Measurements from ENCODE around the gene LMTK2. TPM values are rescaled to one million over a fixed set of nuclear protein-coding genes. Genes with fewer than 3 reads are reported as not detected.

LMTK2 gene
- total RNA-seq, 8 experiments from 2014 or later = 4.3 to 16.8 (median 13.1) TPM

GRCh38 chr7:98227939-98228338 lies 121.3 kb downstream of the LMTK2 start:
- no peak overlapping the region for H3K4me3 ChIP-seq
- H3K27ac ChIP-seq = no peak overlapping the region
- H3K4me1 ChIP-seq (replicated peaks in 1 of 2) = no peaks in the 10 kb centered on the region
- 73 to 93% (median 80%) methylated on average over 1 to 5 of the region's 18 CpGs; no CpG with 5 or more reads in 5 of the 10 experiments for WGBS, 10 experiments
- no peak for ATAC-seq (replicated peaks in 6 of 8)
- in situ Hi-C loops (cut with MboI; ENCODE audit: low pct_unique_long_range_greater_than_20kb in 2 of 9, low sequenced_read_pairs in 9 of 9, unreplicated experiment in 9 of 9) = no loop called here

- no peak overlapping the region for H3K4me3 ChIP-seq
- 95 to 100% methylated on average over 1 to 4 of the region's 16 CpGs; no CpG with 5 or more reads in 8 of the 10 experiments for WGBS, 10 experiments
- no peak overlapping the region for H3K27ac ChIP-seq
- ATAC-seq (replicated peaks in 6 of 8) = no peak
- H3K4me1 ChIP-seq (replicated peaks in 1 of 2) = no peaks in the 10 kb centered on the region
- in situ Hi-C loops (cut with MboI; ENCODE audit: low pct_unique_long_range_greater_than_20kb in 2 of 9, low sequenced_read_pairs in 9 of 9, unreplicated experiment in 9 of 9) = no loop called here
Observed at GRCh38 chr7:98228801-98229200, 122.1 kb downstream of the LMTK2 start.

GRCh38 chr7:98229441-98229840 lies 122.8 kb downstream of the LMTK2 start:
- Histone ChIP-seq H3K4me3 (no peak overlapping the region), H3K4me1 (replicated peaks in 1 of 2) (no peaks in the 10 kb centered on the region), H3K27ac (no peak overlapping the region)
- in situ Hi-C loops (cut with MboI; ENCODE audit: low pct_unique_long_range_greater_than_20kb in 2 of 9, low sequenced_read_pairs in 9 of 9, unreplicated experiment in 9 of 9) = no loop called here
- ATAC-seq (replicated peaks in 6 of 8) = no peak
- 74 to 95% methylated on average over 4 to 6 of the region's 11 CpGs; no CpG with 5 or more reads in 8 of the 10 experiments for WGBS, 10 experiments

GRCh38 chr7:98229991-98230745 lies 123.5 kb downstream of the LMTK2 start:
- WGBS, 10 experiments = 85 to 100% (median 95%) methylated on average over 3 to 4 of the region's 17 CpGs; no CpG with 5 or more reads in 7 of the 10 experiments
- no peak for ATAC-seq (replicated peaks in 6 of 8)
- in situ Hi-C loops (cut with MboI; ENCODE audit: low pct_unique_long_range_greater_than_20kb in 2 of 9, low sequenced_read_pairs in 9 of 9, unreplicated experiment in 9 of 9) = no loop called here
- Histone ChIP-seq H3K4me3 (no peak overlapping the region), H3K4me1 (replicated peaks in 1 of 2) (no peaks in the 10 kb centered on the region), H3K27ac (no peak overlapping the region)

- WGBS, 10 experiments = 90% methylated on average over 2 of the region's 30 CpGs; no CpG with 5 or more reads in 9 of the 10 experiments
- no peak for ATAC-seq (replicated peaks in 6 of 8)
Observed at GRCh38 chr7:98230746-98231471, 124.2 kb downstream of the LMTK2 start.

GRCh38 chr7:98231493-98232262 lies 125.0 kb downstream of the LMTK2 start:
- in situ Hi-C loops (cut with MboI; ENCODE audit: low pct_unique_long_range_greater_than_20kb in 2 of 9, low sequenced_read_pairs in 9 of 9, unreplicated experiment in 9 of 9) = no loop called here
- WGBS, 10 experiments = 90 to 93% methylated on average over 3 to 5 of the region's 25 CpGs; no CpG with 5 or more reads in 8 of the 10 experiments
- no peak overlapping the region for H3K4me3 ChIP-seq
- ATAC-seq (replicated peaks in 6 of 8) = no peak
- H3K27ac ChIP-seq = no peak overlapping the region
- H3K4me1 ChIP-seq (replicated peaks in 1 of 2) = no peaks in the 10 kb centered on the region

More at GRCh38 chr7:98230746-98231471, 124.2 kb downstream of the LMTK2 start:
- in situ Hi-C loops (cut with MboI; ENCODE audit: low pct_unique_long_range_greater_than_20kb in 2 of 9, low sequenced_read_pairs in 9 of 9, unreplicated experiment in 9 of 9) = no loop called here
- Histone ChIP-seq H3K4me3 (no peak overlapping the region), H3K4me1 (replicated peaks in 1 of 2) (no peaks in the 10 kb centered on the region), H3K27ac (no peak overlapping the region)

- no peak for ATAC-seq (replicated peaks in 6 of 8)
- H3K4me3 ChIP-seq = no peak overlapping the region
- WGBS, 10 experiments = 100% methylated on average over 2 of the region's 8 CpGs; no CpG with 5 or more reads in 9 of the 10 experiments
- in situ Hi-C loops (cut with MboI; ENCODE audit: low pct_unique_long_range_greater_than_20kb in 2 of 9, low sequenced_read_pairs in 9 of 9, unreplicated experiment in 9 of 9) = no loop called here
- no peaks in the 10 kb centered on the region for H3K4me1 ChIP-seq (replicated peaks in 1 of 2)
- no peak overlapping the region for H3K27ac ChIP-seq
Observed at GRCh38 chr7:98232263-98232585, 125.6 kb downstream of the LMTK2 start.

- 60 to 92% (median 82%) methylated on average over 1 to 7 of the region's 16 CpGs; no CpG with 5 or more reads in 4 of the 10 experiments for WGBS, 10 experiments
- H3K27ac ChIP-seq = no peak overlapping the region
- no peak overlapping the region for H3K4me3 ChIP-seq
- in situ Hi-C loops (cut with MboI; ENCODE audit: low pct_unique_long_range_greater_than_20kb in 2 of 9, low sequenced_read_pairs in 9 of 9, unreplicated experiment in 9 of 9) = no loop called here
- H3K4me1 ChIP-seq (replicated peaks in 1 of 2) = no peaks in the 10 kb centered on the region
- peak in 1 of 8 experiments; percentile 4 for ATAC-seq (replicated peaks in 6 of 8)
Observed at GRCh38 chr7:98232799-98233198, 126.1 kb downstream of the LMTK2 start.

GRCh38 chr7:98233219-98234070 lies 126.8 kb downstream of the LMTK2 start:
- ATAC-seq (replicated peaks in 6 of 8) = peak in 2 of 8 experiments; percentile 10 to 14
- 86 to 100% (median 92%) methylated on average over 4 to 12 of the region's 32 CpGs; no CpG with 5 or more reads in 7 of the 10 experiments for WGBS, 10 experiments
- Histone ChIP-seq H3K4me1 (replicated peaks in 1 of 2) (no peaks in the 10 kb centered on the region), H3K4me3 (no peak overlapping the region), H3K27ac (no peak overlapping the region)
- in situ Hi-C loops (cut with MboI; ENCODE audit: low pct_unique_long_range_greater_than_20kb in 2 of 9, low sequenced_read_pairs in 9 of 9, unreplicated experiment in 9 of 9) = no loop called here

GRCh38 chr7:98234429-98235147 lies 127.9 kb downstream of the LMTK2 start:
- Histone ChIP-seq H3K4me1 (replicated peaks in 1 of 2) (no peaks in the 10 kb centered on the region), H3K4me3 (no peak overlapping the region), H3K27ac (no peak overlapping the region)
- ATAC-seq (replicated peaks in 6 of 8) = no peak
- in situ Hi-C loops (cut with MboI; ENCODE audit: low pct_unique_long_range_greater_than_20kb in 2 of 9, low sequenced_read_pairs in 9 of 9, unreplicated experiment in 9 of 9) = no loop called here
- 28 to 100% (median 96%) methylated on average over 2 to 10 of the region's 10 CpGs for WGBS, 10 experiments

GRCh38 chr7:98235901-98236300 lies 129.2 kb downstream of the LMTK2 start:
- Histone ChIP-seq H3K27ac (no peak overlapping the region), H3K4me3 (no peak overlapping the region), H3K4me1 (replicated peaks in 1 of 2) (no peaks in the 10 kb centered on the region)
- in situ Hi-C loops (cut with MboI; ENCODE audit: low pct_unique_long_range_greater_than_20kb in 2 of 9, low sequenced_read_pairs in 9 of 9, unreplicated experiment in 9 of 9) = no loop called here
- WGBS, 10 experiments = 60 to 100% (median 86%) methylated on average over 1 to 5 of the region's 11 CpGs; no CpG with 5 or more reads in 5 of the 10 experiments
- ATAC-seq (replicated peaks in 6 of 8) = peak in 1 of 8 experiments; percentile 24
